ENCODE measurements around the gene ZNF710.

Gene ZNF710

GRCh38 chr15:89993349-89993748 is 7.8 kb upstream of the ZNF710 start:
- DNase-seq, result no peak

DNA sequence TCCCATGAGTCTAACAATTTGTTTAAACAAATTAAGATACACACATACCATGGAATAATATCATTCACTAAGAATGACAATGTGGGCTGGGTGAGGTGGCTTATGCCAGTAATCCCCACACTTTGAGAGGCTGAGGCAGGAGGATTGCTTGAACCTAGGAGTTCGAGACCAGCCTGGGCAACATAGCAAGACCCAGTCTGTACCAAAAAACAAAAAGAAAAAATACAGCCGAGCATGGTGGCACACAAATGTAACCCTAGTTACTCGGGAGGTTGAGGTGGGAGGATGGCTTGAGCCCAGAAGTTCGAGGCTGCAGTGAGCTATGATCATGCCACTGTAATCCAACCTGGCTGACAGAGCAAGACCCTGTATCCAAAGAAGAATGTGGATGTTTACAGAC is 4.0 kb upstream of the ZNF710 start:
- no peak for DNase-seq

DNA sequence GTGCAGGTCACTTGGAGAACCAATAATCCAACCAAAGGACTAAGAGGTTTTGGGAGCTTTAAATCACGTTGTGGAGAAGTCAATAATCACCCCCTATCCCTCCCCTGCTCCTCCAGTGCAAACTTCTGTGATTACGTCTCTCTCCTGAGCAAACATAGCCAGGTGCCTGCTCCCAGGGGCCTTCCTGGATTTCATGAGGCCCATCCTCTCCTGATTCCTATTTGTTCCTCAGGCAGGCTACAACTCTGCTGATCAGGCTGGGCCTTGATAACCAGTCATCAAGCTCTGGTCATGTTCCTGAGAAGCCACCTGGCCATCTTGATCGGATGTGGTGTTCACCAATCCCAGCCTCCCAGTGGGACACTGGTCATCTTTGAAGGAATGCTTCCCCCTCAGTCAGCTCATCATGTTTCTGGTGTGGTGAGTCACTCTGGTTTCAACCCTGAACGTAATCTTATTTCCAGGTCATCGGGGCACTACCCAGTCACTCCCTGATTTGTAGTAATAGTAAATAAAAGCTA is 2.9 kb upstream of the ZNF710 start:
- no peak for DNase-seq

DNA sequence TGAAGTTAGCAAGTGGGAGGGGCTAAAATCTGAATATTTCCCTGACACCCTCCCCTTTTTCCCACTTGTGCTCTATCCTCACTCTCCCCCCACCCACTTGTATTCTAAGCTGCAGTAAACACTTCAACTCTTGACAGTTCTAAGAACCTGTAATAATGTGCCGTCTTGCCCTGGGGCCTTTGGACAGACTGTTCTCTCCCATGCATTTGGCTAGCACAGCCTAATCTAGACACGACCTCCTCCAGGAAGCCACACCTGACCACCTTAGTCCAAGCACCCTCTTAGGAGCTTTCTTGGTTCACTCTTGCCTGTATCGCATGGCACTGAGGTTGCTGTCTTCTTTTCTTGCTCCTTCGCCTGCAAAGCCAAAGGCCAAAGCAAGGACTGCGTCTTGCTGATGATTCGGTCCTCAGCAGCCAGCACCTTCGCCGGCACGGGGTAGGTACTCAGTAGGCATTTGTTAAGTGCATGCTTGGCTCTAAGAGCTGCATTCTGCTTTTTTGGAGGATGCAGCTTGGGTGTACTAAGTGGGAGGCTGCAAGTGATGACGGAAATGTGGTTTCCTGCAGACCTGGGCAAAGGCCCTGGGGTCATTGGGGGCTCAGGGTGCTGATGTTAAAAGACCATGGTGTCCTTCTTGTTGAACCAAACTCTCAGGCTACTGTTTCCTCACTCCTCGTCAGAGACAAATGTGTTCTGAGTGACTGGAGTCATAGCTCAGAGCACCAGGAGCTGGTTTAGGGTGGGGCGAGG is 2.0 kb upstream of the ZNF710 start:
- DNase-seq, result peak; percentile 20

DNA sequence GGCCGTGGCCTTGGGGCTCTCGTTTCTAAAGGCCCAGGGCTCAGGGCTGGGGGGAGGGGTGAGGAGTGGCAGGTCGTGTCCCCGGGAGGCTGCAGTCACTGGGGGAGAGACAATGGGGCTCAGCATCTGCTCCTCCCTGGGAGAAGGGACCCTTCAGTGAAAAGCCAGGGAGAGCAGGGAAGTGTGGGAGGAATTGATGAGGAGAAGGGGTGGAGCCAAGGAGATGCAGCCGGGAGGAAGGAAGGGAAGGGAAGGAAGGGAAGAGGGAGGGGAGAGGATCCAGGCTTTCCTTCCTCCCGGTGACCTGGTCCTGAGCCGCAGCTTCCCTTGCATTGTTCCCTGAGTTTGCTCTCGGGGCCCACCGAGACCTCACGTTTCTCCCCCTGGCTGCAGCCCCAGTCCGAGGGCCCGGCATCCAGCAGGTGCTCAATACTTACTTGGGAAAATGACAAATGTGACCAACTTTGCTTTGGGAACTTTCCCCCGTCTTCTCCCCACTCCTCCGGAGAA is 1.4 kb upstream of the ZNF710 start:
- no peak for DNase-seq

DNA sequence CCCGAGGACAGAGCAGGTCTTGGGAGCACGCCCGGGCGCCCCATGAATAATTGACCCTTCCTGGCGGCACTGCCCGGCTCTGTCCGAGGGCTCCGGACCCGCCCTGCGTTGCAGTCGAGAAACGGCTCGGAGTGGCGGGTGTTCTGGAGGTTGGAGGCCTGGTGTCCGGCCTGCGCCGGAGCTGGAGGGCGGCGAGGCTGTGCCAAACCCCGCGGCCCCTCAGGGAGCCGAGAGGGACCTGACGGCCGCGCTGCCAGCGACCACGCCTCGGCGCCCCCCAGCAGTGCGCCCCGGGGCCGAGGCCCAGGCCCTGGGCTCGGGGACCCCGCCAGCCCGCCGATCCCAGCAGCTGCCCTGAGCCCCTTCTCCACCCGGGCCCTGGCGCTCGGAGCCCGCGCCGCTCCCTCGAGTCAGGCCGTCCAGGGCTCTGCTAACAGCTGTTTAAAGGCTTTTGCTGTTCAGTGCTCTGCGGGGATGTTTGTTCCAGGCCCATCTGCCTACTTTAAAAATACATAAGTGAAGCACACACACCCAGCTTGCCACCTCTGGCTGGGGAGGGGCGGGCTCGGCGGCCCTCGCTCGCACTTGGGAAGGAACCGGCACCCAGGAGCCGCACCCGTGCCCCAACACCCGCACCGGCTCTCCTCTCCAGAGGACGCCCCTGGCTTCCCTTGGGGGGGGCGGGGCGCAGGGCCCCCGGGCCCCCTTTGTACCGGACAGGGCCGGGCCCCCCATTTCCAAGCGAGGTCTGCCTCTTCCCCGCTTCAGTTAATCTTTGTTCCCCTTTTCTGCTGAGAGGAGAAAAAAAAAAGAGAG is 730 bp upstream of the ZNF710 start:
- DNase-seq, result peak; percentile 26

DNA sequence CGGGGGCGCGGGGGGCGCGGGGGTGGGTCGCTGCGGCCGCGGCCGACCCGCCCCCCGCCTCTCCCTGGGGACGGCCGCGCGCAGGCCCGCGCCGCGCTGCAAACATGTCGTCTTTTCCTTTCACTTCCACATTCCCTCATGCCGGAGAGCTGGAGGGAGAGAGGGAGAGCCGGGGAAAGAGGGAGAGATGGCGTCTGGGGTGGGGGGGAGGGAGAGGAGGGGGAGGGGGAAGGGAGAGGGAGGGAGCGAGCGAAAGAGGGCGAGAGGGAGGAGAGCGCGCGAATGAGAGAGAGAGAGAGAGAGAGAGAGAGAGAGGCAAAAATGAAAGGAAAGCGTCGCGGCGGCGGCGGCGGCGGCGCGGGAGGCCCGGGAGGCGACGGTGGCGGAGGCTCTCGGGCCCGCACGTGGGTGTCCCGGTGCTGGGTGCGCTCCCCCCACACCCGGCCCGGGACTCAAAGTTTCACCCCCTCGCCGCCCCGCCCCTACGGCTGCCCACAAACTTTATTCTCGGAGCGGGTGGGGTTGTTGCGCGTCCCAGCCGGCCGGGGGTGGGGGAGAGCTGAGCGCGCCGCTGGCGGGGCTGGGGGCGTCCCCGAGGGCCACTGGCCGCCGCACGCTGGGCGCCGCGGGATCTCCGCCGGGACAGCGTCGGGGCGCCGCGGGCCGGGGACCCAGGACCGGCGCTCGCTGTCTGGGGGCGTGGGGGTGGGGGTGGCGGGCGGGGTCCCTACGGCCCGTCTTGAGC is 731 bp downstream of the ZNF710 start:
- DNase-seq, result peak; percentile 72

GRCh38 chr15:90002428-90002844 is 1.3 kb downstream of the ZNF710 start:
- peak; percentile 43 for DNase-seq

DNA sequence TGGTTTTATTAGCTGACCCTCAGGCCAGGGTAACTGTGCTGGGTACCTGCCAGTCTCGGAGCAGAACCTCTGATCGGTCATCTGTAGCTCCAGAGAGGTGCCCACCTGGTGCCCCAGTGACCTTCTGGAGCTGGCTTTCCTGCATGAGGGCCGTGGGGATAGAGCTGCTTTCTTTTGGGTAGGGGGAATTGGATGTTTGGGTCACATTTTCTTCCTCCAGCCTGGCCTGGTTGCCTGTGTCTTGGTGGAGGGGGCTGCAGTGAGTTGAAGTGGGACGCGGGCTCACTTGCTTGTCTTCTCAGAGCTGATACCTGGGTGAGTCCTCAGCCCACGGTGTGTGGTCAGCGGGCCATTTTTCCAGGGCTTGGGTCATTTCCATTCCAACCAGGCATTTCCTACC is 2.6 kb downstream of the ZNF710 start:
- DNase-seq, result no peak

- no peak for DNase-seq
Measured at GRCh38 chr15:90004252-90004651, 3.1 kb downstream of the ZNF710 start.

DNA sequence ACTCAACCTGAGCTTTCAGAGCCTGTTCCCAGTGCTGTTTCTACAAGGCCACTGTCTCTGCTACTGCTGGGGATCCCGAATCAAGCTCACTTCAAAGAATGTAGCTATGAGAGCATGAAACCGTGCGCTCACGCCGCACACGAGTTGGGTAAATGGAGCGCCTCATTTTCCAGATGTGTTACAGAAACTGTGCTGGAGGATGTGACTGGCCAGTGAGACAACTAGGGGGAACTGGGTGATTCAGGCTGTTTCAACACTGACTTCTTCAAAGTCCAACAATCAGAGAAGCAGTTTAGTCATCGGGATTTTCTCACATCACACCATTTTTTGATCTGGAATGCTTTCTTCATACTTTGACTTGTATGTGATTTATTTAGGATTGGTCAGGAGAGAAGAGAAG is 3.5 kb downstream of the ZNF710 start:
- DNase-seq, result no peak

DNA sequence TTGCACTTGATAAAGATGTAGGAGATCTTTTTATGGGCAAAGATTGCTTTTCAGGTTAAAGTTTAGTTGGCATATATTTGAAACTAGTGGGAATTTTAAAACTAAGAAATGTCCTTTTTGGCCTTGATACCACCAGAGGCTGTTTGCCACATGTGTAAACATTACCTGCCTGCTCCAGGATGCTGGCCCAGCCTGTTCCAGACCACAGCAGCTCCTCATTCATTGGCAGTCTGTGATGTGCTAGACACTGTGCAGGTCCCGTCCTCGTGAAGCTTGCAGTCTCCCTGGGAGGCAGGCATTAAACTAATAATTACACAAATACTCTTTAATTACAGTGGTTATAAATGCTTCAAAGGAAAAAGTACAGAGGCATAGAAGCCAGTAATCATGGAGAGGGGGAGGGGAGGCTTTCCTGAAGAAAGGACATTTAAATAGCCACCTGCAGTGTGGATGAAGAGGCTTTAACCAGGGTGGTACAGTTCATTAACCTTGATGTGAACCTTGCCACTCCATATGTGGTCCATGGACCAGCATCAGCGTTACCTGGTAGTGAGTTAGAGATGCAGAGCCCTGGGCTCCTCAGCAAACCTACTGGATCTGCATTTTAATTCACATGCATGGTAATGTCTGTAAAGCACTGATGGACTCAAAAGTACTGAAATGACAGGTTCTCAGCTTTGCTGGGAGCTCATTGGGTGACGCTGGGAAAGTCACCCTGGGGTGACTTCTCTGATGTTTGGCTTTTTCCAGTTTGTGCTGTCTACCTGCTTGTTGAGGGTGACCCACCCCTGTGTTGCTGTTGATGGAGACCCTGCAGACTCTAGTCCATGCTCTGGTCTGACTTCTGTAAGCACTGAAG is 5.3 kb downstream of the ZNF710 start:
- DNase-seq, result no peak

- DNase-seq, result no peak
Measured at GRCh38 chr15:90007076-90007460, 5.9 kb downstream of the ZNF710 start.

GRCh38 chr15:90008607-90009006 is 7.5 kb downstream of the ZNF710 start:
- DNase-seq, result no peak

GRCh38 chr15:90009301-90010022 is 8.3 kb downstream of the ZNF710 start:
- no peak for DNase-seq

- no peak for DNase-seq
Measured at GRCh38 chr15:90011705-90012104, 10.6 kb downstream of the ZNF710 start.

DNA sequence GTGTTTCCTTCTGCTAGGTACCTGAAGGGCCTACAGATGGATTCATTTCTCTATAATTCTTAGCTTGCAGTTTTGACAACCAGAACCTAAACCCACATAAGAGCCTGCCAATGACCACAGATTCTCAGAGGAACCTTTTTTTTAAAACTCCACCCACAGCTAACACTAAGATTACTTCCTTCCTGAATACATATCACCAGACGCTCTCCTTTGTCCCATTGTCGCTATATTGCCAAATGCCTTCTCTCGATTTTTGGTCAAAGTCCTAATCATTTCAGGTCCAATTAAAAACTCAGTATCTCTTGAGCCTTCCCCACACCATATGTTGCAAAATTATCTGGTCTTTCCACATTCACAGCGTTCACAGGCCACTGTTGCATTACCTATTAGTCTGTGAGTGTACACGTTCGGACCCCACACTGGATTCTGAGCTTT is 12.4 kb downstream of the ZNF710 start:
- peak; percentile 29 for DNase-seq

GRCh38 chr15:90015294-90015693 is 14.2 kb downstream of the ZNF710 start:
- no peak for DNase-seq

DNA sequence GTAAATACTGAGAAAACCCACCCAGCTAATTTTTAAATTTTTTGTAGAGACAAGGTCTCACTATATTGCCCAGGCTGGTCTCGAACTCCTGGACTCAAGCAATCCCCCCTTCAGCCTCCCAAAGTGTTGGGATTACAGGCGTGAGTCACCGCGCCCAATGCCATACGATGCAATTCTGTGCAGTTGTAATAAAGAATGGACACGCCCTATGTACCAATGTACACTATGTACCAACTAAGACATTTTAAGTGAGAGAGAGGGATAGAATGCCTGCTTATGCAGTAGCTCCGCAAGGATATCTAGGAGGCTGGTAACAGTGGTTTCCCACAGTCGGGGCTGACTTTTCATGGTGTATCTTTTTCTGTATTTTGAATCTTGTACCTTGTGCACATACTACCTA is 14.6 kb downstream of the ZNF710 start:
- no peak for DNase-seq

DNA sequence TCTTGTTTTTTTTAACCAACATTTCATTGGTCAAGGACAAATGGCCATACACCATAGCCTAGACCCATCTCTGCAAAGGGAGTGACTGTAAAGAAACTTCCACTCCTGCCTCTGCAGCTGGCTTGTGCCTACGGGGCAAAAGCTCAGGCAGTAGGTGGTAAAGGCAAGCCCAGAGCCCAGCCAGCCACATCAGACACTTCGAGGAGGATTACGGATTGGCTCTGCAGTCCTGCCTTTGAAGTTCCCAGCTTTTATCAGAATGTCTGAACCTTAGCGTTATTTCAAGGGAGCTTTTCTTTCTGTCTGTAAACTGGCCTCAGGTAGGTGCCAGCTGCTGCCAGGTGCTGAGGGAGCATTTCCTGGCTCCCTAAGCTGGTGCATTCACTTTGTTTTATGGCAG is 15.6 kb downstream of the ZNF710 start:
- no peak for DNase-seq

- no peak for DNase-seq
Measured at GRCh38 chr15:90018216-90018831, 17.2 kb downstream of the ZNF710 start.

Data from CD4-positive, alpha-beta T cell treated with Interleukin-17A for 4 hours (primary cell).